A673 (cell line): ENCODE results near the gene PLPP1. TPM values are rescaled to one million over a fixed set of nuclear protein-coding genes. Genes with fewer than 3 reads are reported as not detected.

Experiments
- BruUV-seq: library from RNA; stranded (reverse); fragments of 400-500 nt; replicated peaks from 2 replicates; lab custom pipeline; 2021; lab: Mats Ljungman, UMichigan
- CTCF ChIA-PET: fragments of 300-600 bp; sonication (Branson Sonifier 250); formaldehyde crosslinking; loops from one replicate; lab custom pipeline; 2022; ENCODE audit warnings: antibody characterized with exemption; lab: Charles Lee
- POLR2A ChIA-PET: fragments of 300-600 bp; sonication (Branson Sonifier 250); formaldehyde crosslinking; loops from one replicate; lab custom pipeline; 2022; ENCODE audit warnings: antibody characterized with exemption; ENCODE audit not compliant: low non-redundant PET; lab: Charles Lee
- DNase-seq: peaks from one replicate; pipeline ENCODE4 v3.0.0-alpha.2; 2015; ENCODE audit warnings: low spot score
- H3K27ac ChIP-seq: fragments of 200-600 bp; sonication (generic); 2 replicates; pipeline ENCODE4 v1.5.1; 2016; ENCODE audit warnings: mixed run types, low read depth, mild to moderate bottlenecking, mixed read lengths, antibody characterized with exemption, low read length; ENCODE audit not compliant: poor library complexity, severe bottlenecking
- H3K27me3 ChIP-seq: fragments of 200-600 bp; sonication (generic); replicated peaks from 2 replicates; pipeline ENCODE4 v1.6.1; 2017; ENCODE audit warnings: mixed run types, low read depth, mild to moderate bottlenecking, mixed read lengths, antibody characterized with exemption, low read length; ENCODE audit not compliant: insufficient read depth, poor library complexity
- H3K36me3 ChIP-seq: fragments of 200-600 bp; sonication (generic); 2 replicates; pipeline ENCODE4 v1.6.1; 2016; ENCODE audit warnings: mixed run types, mild to moderate bottlenecking, mixed read lengths, antibody characterized with exemption, low read length; ENCODE audit not compliant: insufficient read depth, poor library complexity, severe bottlenecking
- H3K4me1 ChIP-seq: fragments of 200-600 bp; sonication (generic); 2 replicates; pipeline ENCODE4 v1.6.1; 2017; ENCODE audit warnings: mixed run types, mild to moderate bottlenecking, mixed read lengths, antibody characterized with exemption, low read length; ENCODE audit not compliant: insufficient read depth, poor library complexity, severe bottlenecking
- H3K4me3 ChIP-seq: fragments of 200-600 bp; sonication (generic); 2 replicates; pipeline ENCODE4 v1.5.1; 2016; ENCODE audit warnings: low read depth, mixed run types, mild to moderate bottlenecking, mixed read lengths, low read length; ENCODE audit not compliant: poor library complexity, severe bottlenecking
- H3K9me3 ChIP-seq: fragments of 200-600 bp; sonication (generic); 2 replicates; pipeline ENCODE4 v1.6.1; 2016; ENCODE audit warnings: mixed run types, low read depth, mild to moderate bottlenecking, mixed read lengths, antibody characterized with exemption, low read length; ENCODE audit not compliant: poor library complexity, severe bottlenecking
- CTCF ChIP-seq: fragments of 300-800, 200-600 bp; sonication (generic); conservative IDR thresholded peaks from 2 replicates; pipeline ENCODE4 v1.5.1; 2017; ENCODE audit warnings: low read depth, mild to moderate bottlenecking, antibody characterized with exemption, low read length, moderate library complexity, mixed read lengths
- EZH2 ChIP-seq: fragments of 200-600 bp; sonication (generic); IDR thresholded peaks from 2 replicates; pipeline ENCODE4 v1.6.1; 2017; ENCODE audit warnings: borderline replicate concordance, low read depth, mild to moderate bottlenecking, mixed read lengths, antibody characterized with exemption, low read length; ENCODE audit not compliant: poor library complexity, severe bottlenecking
- intact Hi-C: fragments of 100-400 bp; cut with micrococcal nuclease; formaldehyde crosslinking; loops from one replicate; pipeline ENCODE4 v1.10.0; 2022; ENCODE audit not compliant: unreplicated experiment
- total RNA-seq: library from RNA; stranded (reverse); gene quantifications from 2 replicates; pipeline ENCODE4 v1.2.3, GENCODE V29; 2021

PLPP1 gene
- total RNA-seq, 1 experiment from 2014 or later, result 6.7 TPM

- H3K27ac ChIP-seq, result no peak overlapping the region
These were observed 97.3 kb downstream of the PLPP1 start for GRCh38 chr5:55437452-55437851.

GRCh38 chr5:55432549-55432948, 102.2 kb downstream of the PLPP1 start:
- ChIA-PET CTCF (no interaction called here), POLR2A (no interaction called here)
- H3K4me1 ChIP-seq, result peaks cover 3% of the 10 kb centered on the region
- peaks cover 18% of the 10 kb centered on the region for H3K36me3 ChIP-seq
- H3K27ac ChIP-seq, result no peak overlapping the region
- BruUV-seq, result no TSS peak
- TF ChIP-seq CTCF (no peak), EZH2 (no peak)
- no peaks in the 10 kb centered on the region for H3K27me3 ChIP-seq
- H3K9me3 ChIP-seq, result peaks cover 13% of the 10 kb centered on the region
- no peak for DNase-seq
- no peak overlapping the region for H3K4me3 ChIP-seq
- intact Hi-C loops, result no loop called here

More at GRCh38 chr5:55437452-55437851, 97.3 kb downstream of the PLPP1 start:
- CTCF ChIA-PET, result no interaction called here
- intact Hi-C loops, result no loop called here
- BruUV-seq, result no TSS peak
- TF ChIP-seq CTCF (no peak), EZH2 (no peak)
- no peaks in the 10 kb centered on the region for H3K36me3 ChIP-seq
- DNase-seq, result no peak
- peaks cover 6% of the 10 kb centered on the region for H3K9me3 ChIP-seq
- peaks cover 33% of the 10 kb centered on the region for H3K4me1 ChIP-seq
- H3K27me3 ChIP-seq, result no peaks in the 10 kb centered on the region
- POLR2A ChIA-PET, result no interaction called here
- no peak overlapping the region for H3K4me3 ChIP-seq

GRCh38 chr5:55429613-55430253, 105.0 kb downstream of the PLPP1 start:
- no peaks in the 10 kb centered on the region for H3K27me3 ChIP-seq
- DNase-seq, result no peak
- intact Hi-C loops, result no loop called here
- BruUV-seq, result no TSS peak
- H3K4me3 ChIP-seq, result no peak overlapping the region
- peaks cover 13% of the 10 kb centered on the region for H3K9me3 ChIP-seq
- H3K36me3 ChIP-seq, result peaks cover 27% of the 10 kb centered on the region
- H3K4me1 ChIP-seq, result peaks cover 4% of the 10 kb centered on the region
- POLR2A ChIA-PET, result no interaction called here
- CTCF ChIA-PET, result no interaction called here
- H3K27ac ChIP-seq, result no peak overlapping the region
- no peak for TF ChIP-seq CTCF
- TF ChIP-seq EZH2, result no peak
